Retina (tissue), 1 donor: Measurements from ENCODE around the gene QKI.
"Not testable (repeated sequence)": the region's sequence is repeated elsewhere in the genome, so short reads cannot be mapped to it uniquely, and the experiment has no call there.

ENCODE experiments used
- DNase-seq: peaks from one replicate; pipeline ENCODE4 v3.0.0-alpha.2; 2016

Gene QKI

DNA sequence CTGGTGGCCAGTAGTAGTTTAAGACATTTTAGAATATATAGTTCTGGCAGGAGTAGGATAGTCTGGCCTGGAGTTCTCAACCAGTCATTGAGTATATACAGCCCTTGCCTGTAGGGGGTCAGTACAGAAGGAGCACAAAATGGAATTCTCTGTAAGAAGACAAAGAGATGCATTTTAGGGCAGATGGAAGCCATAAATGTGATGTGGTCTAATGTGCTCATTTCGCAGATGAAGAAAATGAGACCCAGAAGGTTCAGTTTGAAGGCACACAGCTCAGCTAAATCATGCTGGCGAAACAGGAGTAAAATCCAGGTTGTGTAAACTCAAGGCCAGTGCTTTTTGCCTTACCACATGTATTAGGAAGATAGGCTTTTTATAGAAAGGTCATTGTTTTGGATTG, 29.6 kb downstream of the QKI start:
- no peak for DNase-seq

DNA sequence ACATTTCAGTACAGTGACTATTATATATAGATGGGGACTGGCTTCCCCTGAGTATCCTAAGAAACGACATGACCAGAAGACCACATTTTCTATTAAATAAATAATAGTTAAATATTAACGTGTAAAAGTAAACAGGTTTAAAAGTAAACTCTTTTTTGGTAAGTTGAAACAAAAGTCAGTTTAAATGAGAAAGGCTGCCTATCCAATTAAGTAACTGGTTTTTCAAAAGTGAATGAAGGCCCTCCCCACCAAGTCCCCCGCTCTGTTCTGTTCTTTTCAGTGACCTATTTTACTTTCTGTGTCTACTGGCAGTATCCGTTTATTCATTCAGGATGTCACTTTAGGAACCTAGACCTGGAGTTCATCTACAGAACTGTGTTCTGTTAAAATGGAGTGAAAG, 32.0 kb downstream of the QKI start:
- no peak for DNase-seq

- DNase-seq, result no peak
Observed at GRCh38 chr6:163449076-163449475, 34.6 kb downstream of the QKI start.

DNA sequence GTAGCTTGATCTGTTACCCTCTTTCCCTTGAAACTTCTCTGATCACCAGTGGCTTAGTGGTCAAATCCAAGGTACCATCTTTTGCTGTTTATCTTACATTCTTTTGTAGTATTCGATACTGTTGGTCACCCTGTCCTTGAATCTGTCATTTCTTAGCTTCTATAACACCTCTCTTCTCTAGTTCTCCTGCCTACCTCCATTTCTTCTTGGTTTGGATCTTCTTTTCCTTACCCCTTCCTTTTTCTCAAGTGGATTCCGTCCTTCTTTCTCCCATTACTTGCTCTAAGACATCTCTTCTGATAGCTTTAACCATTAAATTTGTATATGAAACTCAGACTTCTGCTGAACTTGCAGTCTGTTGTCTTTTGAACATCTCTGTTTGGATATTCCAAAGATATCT, 39.9 kb downstream of the QKI start:
- DNase-seq, result no peak

DNA sequence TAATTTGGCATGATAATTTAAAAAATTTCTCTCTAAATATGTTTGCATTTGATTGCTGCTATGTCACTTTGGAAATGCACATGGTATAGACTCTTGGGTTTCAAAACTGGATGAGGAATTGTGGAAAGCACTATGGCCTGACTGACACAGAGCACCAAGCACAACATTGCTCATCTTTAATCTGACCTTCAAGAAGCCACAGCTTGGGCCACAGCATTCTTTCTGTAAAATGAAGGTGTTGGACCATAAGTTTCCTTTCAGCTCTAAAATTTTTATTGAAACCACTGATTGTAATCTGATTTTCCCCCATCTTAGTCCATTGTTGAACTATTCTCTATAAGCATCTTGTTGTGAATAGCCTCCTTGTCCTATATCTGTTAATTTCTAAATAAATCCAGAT, 41.0 kb downstream of the QKI start:
- DNase-seq, result no peak

DNA sequence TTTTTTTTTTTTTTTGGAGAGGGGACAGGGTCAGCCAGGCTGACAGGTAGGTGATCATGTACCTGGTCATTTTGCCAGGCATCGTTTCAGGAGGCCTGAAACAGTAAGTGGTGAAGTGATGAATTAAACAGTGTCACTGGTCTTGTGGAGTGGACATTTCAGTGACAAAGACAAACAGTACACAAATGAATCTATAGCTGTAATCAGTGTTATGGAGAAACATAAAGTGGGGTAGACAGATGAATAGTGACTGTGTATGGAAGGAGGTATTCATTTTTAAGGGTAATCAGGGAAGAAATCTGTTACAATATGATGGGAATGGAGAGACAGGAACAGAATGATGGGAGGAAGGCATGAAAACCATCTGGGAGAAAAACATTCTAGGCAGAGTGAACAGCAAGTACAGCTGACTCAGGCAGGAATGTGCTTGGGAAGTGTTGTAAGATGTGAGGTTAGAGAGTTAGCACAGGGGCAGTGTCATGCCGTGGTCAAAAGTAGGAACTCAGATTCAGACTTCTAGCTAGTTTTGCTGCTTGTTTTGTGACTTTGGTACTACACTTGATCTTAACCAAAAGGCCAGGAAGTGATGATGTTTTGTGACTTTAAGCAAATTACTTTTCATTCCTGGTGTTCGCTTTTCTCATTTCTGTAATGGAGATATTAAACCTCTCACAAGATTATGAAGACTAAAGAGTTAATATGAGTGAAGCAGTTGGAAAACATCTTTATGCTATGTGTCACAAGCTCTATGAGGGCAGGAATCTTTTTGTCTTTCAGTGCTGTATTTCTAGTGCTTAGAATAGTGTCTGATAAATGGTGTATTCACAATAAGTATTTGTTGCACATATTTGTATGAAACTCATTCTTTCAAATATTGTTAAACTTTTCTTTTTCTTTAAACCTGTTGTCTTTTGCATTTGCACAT, 43.4 kb downstream of the QKI start:
- no peak for DNase-seq

DNA sequence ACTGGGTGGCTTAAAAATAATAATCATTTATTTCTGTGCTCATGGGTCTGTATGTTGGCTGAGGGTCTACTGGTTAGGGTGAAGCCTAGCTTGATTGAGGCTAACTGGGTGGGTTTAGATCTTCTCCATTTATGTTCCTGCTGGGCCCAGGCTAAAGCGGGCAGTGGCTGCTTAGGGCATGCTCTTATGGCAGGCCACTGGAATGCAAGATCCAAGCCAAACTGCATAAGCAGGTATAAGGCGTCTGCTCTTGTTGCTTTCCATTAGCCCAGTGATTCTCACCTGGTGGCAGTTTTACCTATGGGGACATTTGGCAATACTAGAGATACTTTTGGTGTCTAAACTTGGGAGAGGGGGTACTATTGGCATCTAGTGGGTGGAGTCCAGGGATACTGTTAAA, 44.5 kb downstream of the QKI start:
- DNase-seq, result no peak

DNA sequence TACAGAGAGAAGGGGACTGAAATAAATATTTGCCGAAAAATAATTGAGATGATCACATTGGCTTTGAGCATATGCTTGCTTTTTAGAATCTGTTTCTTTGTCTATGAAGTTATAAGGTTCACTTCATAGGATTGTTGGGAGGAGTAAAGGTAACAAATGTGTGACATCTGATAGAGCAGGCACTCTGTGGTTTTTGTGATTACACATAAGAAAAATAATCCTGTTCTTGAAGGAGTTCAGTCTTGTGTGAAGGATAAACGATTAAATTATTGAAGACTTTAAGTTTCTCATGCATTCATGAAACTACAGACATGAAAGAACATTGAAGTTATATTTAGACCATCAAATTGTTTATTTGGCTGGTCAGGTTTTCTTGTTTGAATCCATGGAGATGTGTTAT, 45.0 kb downstream of the QKI start:
- DNase-seq, result no peak

GRCh38 chr6:163460307-163460782, 45.8 kb downstream of the QKI start:
- DNase-seq, result no peak

GRCh38 chr6:163461696-163462095, 47.2 kb downstream of the QKI start:
- DNase-seq, result no peak

DNA sequence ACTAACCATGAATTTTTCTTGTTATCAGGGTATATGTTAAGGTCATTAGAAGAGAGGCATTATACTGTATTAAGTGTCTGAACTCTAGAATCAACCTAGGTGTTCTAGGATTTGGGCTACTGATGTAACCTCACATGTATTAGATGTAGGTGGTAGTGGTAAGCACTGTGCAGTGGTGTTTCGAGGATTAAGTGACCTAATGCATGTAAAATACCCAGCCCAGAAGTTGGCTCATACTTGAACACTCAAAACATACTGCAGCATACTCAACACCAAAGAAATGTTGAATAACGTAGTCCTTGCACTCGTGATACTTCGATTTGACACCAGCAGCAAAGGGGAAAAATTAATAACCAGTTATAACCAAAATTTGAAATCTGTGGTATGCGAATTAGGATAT, 48.7 kb downstream of the QKI start:
- DNase-seq, result no peak

DNA sequence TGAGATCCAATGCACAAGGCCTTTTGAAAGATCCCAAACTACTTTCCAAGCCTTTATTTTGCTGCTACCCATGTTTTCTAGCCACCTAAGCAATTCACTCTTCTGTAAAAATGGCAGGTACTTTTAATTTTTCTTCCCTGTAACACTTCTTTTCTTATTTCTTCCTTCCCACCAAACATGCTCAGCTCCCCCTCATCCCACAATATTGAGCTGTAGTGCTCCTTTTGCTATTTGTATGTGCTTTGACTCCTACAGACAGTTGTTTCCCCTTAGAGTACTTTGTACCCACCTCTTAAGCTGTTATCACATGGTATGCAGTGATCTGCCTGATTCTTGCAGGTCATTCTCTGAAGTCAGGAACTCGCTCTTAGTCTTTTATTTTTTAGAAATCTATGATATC, 49.3 kb downstream of the QKI start:
- no peak for DNase-seq

- DNase-seq, result no peak
Observed at GRCh38 chr6:163466839-163467390, 52.4 kb downstream of the QKI start.

- DNase-seq, result no peak
Observed at GRCh38 chr6:163468738-163469137, 54.2 kb downstream of the QKI start.

- no peak for DNase-seq
Observed at GRCh38 chr6:163469459-163469985, 55.0 kb downstream of the QKI start.

GRCh38 chr6:163470611-163471010, 56.1 kb downstream of the QKI start:
- DNase-seq, result no peak

- DNase-seq, result no peak
Observed at GRCh38 chr6:163474581-163474980, 60.1 kb downstream of the QKI start.

- not testable (repeated sequence) for DNase-seq
Observed at GRCh38 chr6:163476946-163477345, 62.4 kb downstream of the QKI start.

DNA sequence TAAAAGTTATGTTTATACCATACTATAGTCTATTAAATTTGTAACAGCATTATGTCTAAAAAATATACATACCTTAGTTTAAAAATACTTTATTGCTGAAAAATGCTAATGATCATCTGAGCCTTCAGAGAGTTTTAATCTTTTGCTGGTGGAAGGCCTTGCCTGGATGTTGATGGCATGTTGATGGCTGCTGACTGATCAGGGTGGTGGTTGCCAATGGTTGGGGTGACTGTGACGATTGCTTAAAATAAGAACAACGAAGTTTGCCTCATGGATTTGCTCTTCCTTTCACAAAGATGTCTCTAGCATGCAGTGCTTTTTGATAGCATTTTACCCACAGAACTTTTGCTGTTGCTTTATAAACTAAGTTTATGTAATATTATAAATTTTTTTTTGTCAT, 68.6 kb downstream of the QKI start:
- DNase-seq, result no peak

GRCh38 chr6:163485388-163485851, 70.9 kb downstream of the QKI start:
- no peak for DNase-seq

- no peak for DNase-seq
Observed at GRCh38 chr6:163486821-163487220, 72.3 kb downstream of the QKI start.

DNA sequence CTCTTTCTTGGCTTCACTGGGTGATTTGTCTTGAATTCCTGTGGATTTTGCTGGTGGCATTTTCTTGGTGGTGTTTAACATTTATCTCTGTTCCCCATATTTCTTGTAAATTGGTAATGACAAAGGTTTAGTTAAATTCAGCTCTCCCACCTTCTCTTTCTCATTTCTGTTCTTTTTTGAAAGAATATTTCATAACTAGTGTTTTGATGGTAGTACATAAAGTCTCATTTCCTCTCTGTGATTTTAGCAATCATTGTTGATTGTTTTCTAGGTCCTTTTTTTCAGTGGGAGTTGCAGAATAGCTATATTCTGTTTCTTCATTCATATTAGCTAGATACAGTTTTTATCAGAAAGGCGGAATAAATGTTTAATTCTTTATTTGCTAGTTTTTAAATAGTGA, 73.1 kb downstream of the QKI start:
- DNase-seq, result no peak

GRCh38 chr6:163489584-163489983, 75.1 kb downstream of the QKI start:
- DNase-seq, result no peak
